Measurements from ENCODE around the gene TPR. TPM values are rescaled to one million over a fixed set of nuclear protein-coding genes. Genes with fewer than 3 reads are reported as not detected.

The TPR gene
- total and polyA plus RNA-seq, 2 donors (not counting 1 experiment from before 2014, with no cell fraction given) = 30.0 to 141 TPM

GRCh38 chr1:186298851-186299250, 76.2 kb downstream of the TPR start:
- no peak overlapping the region for H2AFZ ChIP-seq (ENCODE audit: insufficient read depth, low read depth, low read length, poor library complexity, severe bottlenecking)
- no peaks in the 10 kb centered on the region for H3K9me3 Mint-ChIP-seq (ENCODE audit: insufficient read depth)
- no CpG with 5 or more reads among the region's 1 CpG for WGBS (ENCODE audit: insufficient coverage)
- H3K36me3 ChIP-seq (replicated peaks in 1 of 2; ENCODE audit: control extremely low read depth in 1 of 2, control insufficient read depth in 1 of 2, extremely low read depth in 1 of 2, insufficient read depth in 2 of 2, low read length in 1 of 2) = no peaks in the 10 kb centered on the region
- H3K9me3 ChIP-seq (ENCODE audit: control extremely low read depth in 1 of 3, control insufficient read depth in 2 of 3, insufficient read depth in 1 of 3, low read length in 2 of 3) = no peaks in the 10 kb centered on the region
- H4K20me1 ChIP-seq (ENCODE audit: control insufficient read depth, insufficient read depth, low read length, poor library complexity, severe bottlenecking) = no peaks in the 10 kb centered on the region
- H3K4me2 ChIP-seq (replicated peaks; ENCODE audit: low read depth, low read length, poor library complexity, severe bottlenecking) = no peak overlapping the region
- no peak overlapping the region for H3K4me3 Mint-ChIP-seq
- no peak for DNase-seq
- H3K9ac ChIP-seq (ENCODE audit: low read length) = no peak overlapping the region
- no peak overlapping the region for H3K27ac ChIP-seq (ENCODE audit: low read length in 2 of 2)
- H3K4me1 ChIP-seq (ENCODE audit: control insufficient read depth in 2 of 2, insufficient read depth in 2 of 2, low read length in 2 of 2) = no peaks in the 10 kb centered on the region
- ChIA-PET CTCF (no interaction called here), POLR2A (no interaction called here)
- ATAC-seq (ENCODE audit: low read depth) = no peak
- H3K4me1 Mint-ChIP-seq = no peaks in the 10 kb centered on the region
- intact Hi-C loops (cut with micrococcal nuclease) = no loop called here
- H3K4me3 ChIP-seq (ENCODE audit: control extremely low read depth in 1 of 5, extremely low read depth in 1 of 5, insufficient read depth in 1 of 5, low read depth in 2 of 5, low read length in 4 of 5) = no peak overlapping the region
- H3K27me3 ChIP-seq (replicated peaks in 1 of 4; ENCODE audit: control extremely low read depth in 1 of 4, control insufficient read depth in 3 of 4, insufficient read depth in 4 of 4, low read length in 3 of 4) = no peaks in the 10 kb centered on the region
- peaks cover 4% of the 10 kb centered on the region for H3K27me3 Mint-ChIP-seq
- H3K79me2 ChIP-seq (ENCODE audit: control insufficient read depth, insufficient read depth, low read length) = no peaks in the 10 kb centered on the region
- no peak overlapping the region for H3K27ac Mint-ChIP-seq
- TF ChIP-seq EZH2 (IDR thresholded peaks at IDR 0.05; ENCODE audit: borderline replicate concordance, insufficient read depth, low read depth, low read length, poor library complexity, severe bottlenecking) = no peak
- TF ChIP-seq, protein P1, sequence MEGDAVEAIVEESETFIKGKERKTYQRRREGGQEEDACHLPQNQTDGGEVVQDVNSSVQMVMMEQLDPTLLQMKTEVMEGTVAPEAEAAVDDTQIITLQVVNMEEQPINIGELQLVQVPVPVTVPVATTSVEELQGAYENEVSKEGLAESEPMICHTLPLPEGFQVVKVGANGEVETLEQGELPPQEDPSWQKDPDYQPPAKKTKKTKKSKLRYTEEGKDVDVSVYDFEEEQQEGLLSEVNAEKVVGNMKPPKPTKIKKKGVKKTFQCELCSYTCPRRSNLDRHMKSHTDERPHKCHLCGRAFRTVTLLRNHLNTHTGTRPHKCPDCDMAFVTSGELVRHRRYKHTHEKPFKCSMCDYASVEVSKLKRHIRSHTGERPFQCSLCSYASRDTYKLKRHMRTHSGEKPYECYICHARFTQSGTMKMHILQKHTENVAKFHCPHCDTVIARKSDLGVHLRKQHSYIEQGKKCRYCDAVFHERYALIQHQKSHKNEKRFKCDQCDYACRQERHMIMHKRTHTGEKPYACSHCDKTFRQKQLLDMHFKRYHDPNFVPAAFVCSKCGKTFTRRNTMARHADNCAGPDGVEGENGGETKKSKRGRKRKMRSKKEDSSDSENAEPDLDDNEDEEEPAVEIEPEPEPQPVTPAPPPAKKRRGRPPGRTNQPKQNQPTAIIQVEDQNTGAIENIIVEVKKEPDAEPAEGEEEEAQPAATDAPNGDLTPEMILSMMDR (IDR thresholded peaks at IDR 0.05) = no peak

DNA sequence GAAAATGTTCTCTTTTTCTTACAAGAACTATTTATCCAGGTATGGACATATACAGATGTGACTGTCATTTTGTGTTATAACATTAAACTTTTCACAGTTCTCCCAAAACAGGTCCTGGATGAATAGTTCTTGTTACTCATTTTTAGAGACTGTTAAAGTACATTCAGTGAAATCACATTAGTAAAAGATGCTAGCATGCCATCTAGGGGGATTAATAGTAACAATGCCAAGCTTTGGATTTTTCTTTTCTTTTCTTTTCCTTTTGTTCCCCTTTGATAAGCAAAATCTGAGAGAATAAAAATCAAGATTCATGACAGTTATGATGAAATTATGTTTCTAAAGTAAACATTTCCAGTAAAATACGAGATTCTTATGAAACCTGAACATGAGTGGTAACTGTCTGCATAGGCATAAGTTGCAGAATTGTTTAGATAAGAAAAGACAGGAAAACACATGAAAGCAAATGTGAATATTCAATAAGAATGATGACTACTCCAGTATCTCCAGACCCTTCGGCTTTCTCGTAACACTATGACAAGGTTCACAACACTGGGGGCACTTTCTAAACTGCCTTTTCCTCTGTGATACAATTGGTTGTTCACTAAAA, 77.5 kb downstream of the TPR start:
- POLR2A ChIA-PET = no interaction called here
- H3K27ac Mint-ChIP-seq = no peak overlapping the region
- Histone ChIP-seq H2AFZ (ENCODE audit: insufficient read depth, low read depth, low read length, poor library complexity, severe bottlenecking) (no peak overlapping the region), H3K27me3 (replicated peaks in 1 of 4; ENCODE audit: control extremely low read depth in 1 of 4, control insufficient read depth in 3 of 4, insufficient read depth in 4 of 4, low read length in 3 of 4) (no peaks in the 10 kb centered on the region), H3K4me1 (ENCODE audit: control insufficient read depth in 2 of 2, insufficient read depth in 2 of 2, low read length in 2 of 2) (no peaks in the 10 kb centered on the region), H4K20me1 (ENCODE audit: control insufficient read depth, insufficient read depth, low read length, poor library complexity, severe bottlenecking) (no peaks in the 10 kb centered on the region), H3K4me2 (replicated peaks; ENCODE audit: low read depth, low read length, poor library complexity, severe bottlenecking) (no peak overlapping the region), H3K9ac (ENCODE audit: low read length) (no peak overlapping the region), H3K27ac (ENCODE audit: low read length in 2 of 2) (no peak overlapping the region), H3K4me3 (ENCODE audit: control extremely low read depth in 1 of 5, extremely low read depth in 1 of 5, insufficient read depth in 1 of 5, low read depth in 2 of 5, low read length in 4 of 5) (no peak overlapping the region), H3K36me3 (replicated peaks in 1 of 2; ENCODE audit: control extremely low read depth in 1 of 2, control insufficient read depth in 1 of 2, extremely low read depth in 1 of 2, insufficient read depth in 2 of 2, low read length in 1 of 2) (no peaks in the 10 kb centered on the region), H3K79me2 (ENCODE audit: control insufficient read depth, insufficient read depth, low read length) (no peaks in the 10 kb centered on the region), H3K9me3 (ENCODE audit: control extremely low read depth in 1 of 3, control insufficient read depth in 2 of 3, insufficient read depth in 1 of 3, low read length in 2 of 3) (no peaks in the 10 kb centered on the region)
- H3K4me1 Mint-ChIP-seq = no peaks in the 10 kb centered on the region
- no CpG with 5 or more reads among the region's 3 CpGs for WGBS (ENCODE audit: insufficient coverage)
- no peak for ATAC-seq (ENCODE audit: low read depth)
- CTCF ChIA-PET = no interaction called here
- H3K9me3 Mint-ChIP-seq (ENCODE audit: insufficient read depth) = no peaks in the 10 kb centered on the region
- intact Hi-C loops (cut with micrococcal nuclease) = no loop called here
- DNase-seq = no peak
- peaks cover 4% of the 10 kb centered on the region for H3K27me3 Mint-ChIP-seq
- H3K4me3 Mint-ChIP-seq = no peak overlapping the region
- TF ChIP-seq, protein P1 (IDR thresholded peaks at IDR 0.05) = no peak

Measured in B cell (primary cell).